G401 (cell line): ENCODE data around the gene ZNF277. TPM values are rescaled to one million over a fixed set of nuclear protein-coding genes. Genes with fewer than 3 reads are reported as not detected.

Experiments
- DNase-seq: peaks from one replicate; pipeline ENCODE4 v3.0.0-alpha.2; 2015; ENCODE audit warnings: low spot score
- in situ Hi-C: cut with HindIII; loops from 2 replicates; pipeline ENCODE4 v1.10.0; 2016; ENCODE audit warnings: low sequenced_read_pairs, mixed read lengths
- total RNA-seq: library from RNA; depleted of rRNA; stranded (reverse); fragments of >200 nt; shearing (Covaris generic); gene quantifications from 2 replicates; pipeline ENCODE4 v1.2.3, GENCODE V29; 2014

ZNF277 gene
- total RNA-seq, 1 experiment from 2014 or later = 53.1 TPM

GRCh38 chr7:112182749-112183148, 23.7 kb upstream of the ZNF277 start:
- DNase-seq = no peak
- in situ Hi-C loops = no loop called here

- DNase-seq = no peak
- in situ Hi-C loops = no loop called here
These were observed 23.2 kb upstream of the ZNF277 start for GRCh38 chr7:112183266-112183665.

GRCh38 chr7:112184455-112184854, 22.0 kb upstream of the ZNF277 start:
- DNase-seq = no peak
- in situ Hi-C loops = no loop called here

DNA sequence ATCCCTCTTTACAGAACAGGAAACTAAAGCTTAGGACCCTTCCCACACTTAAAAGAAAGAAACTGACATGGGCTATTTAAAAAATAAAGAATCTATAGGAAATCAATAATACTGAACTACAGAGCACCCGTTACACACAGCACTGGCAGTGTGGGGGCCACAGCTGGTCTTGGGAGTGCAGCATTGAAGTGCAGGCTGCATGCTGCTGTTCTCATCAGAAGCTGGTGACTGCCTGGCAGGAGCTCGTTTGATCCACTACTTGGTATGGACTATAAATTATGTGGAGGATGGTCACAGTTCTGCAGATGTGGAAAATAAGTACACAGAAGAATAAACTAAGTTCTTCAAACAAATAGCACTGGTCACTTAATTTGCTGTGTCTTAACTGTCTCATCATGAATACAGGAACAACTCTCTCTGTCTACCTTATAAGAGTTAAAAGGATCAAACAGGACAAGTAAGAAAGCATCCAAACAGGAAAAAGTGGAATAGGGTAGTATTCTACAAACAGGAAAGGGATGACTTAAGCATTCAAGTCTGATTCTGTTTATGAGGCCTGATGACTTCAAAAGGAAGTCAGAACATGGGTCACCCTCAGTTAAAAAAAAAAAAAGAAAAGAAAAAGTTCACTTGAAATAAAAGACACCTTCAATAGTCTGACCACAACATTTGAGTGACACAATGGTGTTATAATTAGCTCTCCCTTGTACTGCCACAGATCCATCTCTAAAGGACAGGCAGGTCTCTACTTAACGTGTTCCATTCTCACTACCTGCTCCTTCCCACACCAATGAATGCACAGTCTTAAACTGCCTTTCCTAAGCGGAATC, 21.3 kb upstream of the ZNF277 start:
- DNase-seq = no peak
- in situ Hi-C loops = no loop called here

DNA sequence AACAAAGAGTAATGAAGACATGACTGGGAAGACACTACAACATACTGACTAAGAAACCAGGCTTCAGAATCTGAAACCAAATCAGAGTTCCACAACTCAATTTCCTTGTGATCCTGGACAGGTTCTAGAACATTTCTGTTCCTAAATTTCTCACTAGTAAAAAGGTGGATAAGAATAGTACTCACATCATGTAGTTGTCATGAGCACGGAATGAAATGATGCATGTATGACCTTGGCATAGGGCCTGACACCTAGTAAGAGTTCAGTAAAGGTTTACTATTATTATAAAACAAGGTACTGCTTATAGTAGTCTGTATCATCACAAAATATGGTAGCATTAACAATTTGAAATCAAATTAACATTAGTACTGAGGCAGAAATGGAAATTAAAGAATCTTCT, 20.2 kb upstream of the ZNF277 start:
- DNase-seq = no peak
- in situ Hi-C loops = no loop called here

DNA sequence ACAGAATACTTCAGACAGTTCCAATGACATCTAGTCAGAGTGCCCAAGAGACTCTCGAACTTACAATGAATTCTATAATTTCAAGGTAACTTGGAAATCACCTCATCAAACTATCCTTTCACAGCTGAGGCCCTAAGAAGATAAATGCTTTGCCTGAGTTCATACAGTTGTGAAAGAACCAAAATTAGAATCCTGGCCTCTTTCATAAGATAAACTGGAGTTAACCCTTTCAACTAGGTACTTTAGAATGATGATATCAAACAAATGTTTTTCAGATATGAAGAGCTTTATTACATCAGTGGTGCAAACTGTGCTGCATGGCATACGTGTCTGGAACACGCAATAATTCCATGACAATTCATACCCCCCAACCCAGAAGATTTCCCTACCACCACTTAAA, 18.2 kb upstream of the ZNF277 start:
- no peak for DNase-seq
- in situ Hi-C loops = no loop called here

DNA sequence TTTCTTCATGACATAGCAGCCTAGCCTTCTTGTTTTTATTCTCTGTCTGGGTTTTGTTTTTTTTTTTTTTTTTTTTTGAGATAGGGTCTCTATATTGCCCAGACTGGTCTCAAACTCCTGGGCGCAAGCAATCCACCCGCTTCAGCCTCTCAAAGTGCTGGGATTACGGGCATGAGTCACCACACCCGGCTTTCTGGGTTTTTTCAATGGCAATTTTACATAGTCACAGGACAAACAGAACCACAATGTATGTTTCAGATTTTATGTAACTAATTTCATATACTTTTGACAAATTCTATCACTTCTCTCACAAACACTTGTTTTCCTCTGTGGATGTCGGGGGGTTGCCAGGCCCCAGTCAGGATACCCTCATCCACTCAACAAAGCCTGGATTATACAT, 16.8 kb upstream of the ZNF277 start:
- no peak for DNase-seq
- in situ Hi-C loops = no loop called here

GRCh38 chr7:112190120-112190519, 16.4 kb upstream of the ZNF277 start:
- in situ Hi-C loops = no loop called here
- no peak for DNase-seq

GRCh38 chr7:112192236-112193154, 14.0 kb upstream of the ZNF277 start:
- DNase-seq = no peak
- in situ Hi-C loops = no loop called here

DNA sequence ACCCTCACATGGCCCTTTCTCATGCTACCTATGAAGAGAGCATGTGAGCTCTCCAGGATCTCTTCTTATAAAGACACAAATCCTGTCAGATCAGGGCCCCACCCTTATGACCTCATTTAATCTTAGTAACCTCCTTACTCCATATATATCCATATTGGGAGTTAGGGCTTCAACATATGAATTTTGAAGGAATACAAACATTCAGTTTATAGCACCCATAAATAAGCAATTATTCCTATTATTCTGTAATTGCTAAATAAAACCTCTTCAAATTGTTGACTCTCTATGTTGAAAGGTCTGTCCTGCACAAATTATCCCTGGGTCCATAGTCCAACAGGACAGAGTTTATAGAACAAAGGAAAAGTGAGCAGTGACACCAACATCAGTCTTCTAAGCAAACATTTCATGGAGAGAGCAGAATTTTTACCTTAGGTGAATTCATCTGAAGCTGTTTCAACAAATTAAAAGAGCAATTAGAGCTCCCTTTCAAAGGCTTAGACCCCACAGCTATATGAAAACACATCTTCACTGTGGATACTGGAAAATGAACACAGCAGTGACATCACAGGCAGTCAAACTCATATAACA, 12.5 kb upstream of the ZNF277 start:
- DNase-seq = no peak
- in situ Hi-C loops = no loop called here

GRCh38 chr7:112195717-112196116, 10.8 kb upstream of the ZNF277 start:
- in situ Hi-C loops = no loop called here
- peak; percentile 18 for DNase-seq

GRCh38 chr7:112197322-112197721, 9.2 kb upstream of the ZNF277 start:
- in situ Hi-C loops = no loop called here
- DNase-seq = no peak

DNA sequence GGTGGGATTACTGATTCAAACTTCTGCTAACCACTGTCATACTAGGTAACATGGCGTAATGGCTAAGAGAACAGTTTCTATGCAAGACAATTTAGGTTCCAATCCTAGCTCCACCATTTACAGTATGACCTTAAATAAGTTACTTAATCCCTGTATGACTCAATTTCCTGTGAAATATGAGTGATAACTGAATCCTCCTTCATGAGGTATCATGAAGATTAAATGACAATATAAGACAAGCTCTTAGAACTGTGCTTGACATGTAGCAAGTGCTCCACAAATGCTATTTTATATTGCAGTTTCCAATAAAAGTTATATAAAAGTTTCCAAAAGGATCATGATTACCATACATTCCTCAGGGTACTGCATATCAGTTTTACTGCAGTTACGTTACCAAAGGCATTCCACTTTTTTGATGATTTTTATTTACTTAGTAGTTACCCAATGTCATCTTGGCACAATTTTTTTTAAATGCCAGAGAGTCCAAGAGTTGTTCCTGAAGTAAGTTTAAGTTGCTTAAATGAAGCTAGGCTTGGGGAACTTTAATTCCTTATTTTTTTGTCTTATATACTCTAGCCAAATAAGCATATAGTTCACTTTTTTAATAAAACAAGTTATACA, 7.3 kb upstream of the ZNF277 start:
- no peak for DNase-seq
- in situ Hi-C loops = no loop called here

- in situ Hi-C loops = no loop called here
- DNase-seq = no peak
These were observed 6.8 kb upstream of the ZNF277 start for GRCh38 chr7:112199672-112200071.

- DNase-seq = no peak
- in situ Hi-C loops = no loop called here
These were observed 5.1 kb upstream of the ZNF277 start for GRCh38 chr7:112201411-112201810.

- in situ Hi-C loops = no loop called here
- DNase-seq = no peak
These were observed 4.7 kb upstream of the ZNF277 start for GRCh38 chr7:112201839-112202238.

GRCh38 chr7:112202816-112203215, 3.7 kb upstream of the ZNF277 start:
- peak; percentile 36 for DNase-seq
- in situ Hi-C loops = no loop called here

DNA sequence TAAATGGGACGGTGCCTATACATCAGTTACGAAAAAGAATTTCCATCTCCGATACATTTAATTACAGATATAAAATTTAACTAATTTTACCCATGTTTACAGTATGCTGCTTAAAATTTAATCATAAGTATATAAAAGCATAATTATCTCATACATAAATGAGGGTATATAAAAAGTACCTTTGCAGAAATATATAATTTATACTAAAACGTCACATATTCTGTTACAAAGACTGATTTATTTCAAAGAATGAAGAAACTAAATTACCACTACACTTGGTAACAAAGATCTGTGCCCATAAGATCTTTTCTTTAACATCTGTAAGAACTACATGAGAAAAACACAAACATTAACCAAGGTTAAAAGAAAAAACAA, 3.1 kb upstream of the ZNF277 start:
- in situ Hi-C loops = no loop called here
- no peak for DNase-seq

DNA sequence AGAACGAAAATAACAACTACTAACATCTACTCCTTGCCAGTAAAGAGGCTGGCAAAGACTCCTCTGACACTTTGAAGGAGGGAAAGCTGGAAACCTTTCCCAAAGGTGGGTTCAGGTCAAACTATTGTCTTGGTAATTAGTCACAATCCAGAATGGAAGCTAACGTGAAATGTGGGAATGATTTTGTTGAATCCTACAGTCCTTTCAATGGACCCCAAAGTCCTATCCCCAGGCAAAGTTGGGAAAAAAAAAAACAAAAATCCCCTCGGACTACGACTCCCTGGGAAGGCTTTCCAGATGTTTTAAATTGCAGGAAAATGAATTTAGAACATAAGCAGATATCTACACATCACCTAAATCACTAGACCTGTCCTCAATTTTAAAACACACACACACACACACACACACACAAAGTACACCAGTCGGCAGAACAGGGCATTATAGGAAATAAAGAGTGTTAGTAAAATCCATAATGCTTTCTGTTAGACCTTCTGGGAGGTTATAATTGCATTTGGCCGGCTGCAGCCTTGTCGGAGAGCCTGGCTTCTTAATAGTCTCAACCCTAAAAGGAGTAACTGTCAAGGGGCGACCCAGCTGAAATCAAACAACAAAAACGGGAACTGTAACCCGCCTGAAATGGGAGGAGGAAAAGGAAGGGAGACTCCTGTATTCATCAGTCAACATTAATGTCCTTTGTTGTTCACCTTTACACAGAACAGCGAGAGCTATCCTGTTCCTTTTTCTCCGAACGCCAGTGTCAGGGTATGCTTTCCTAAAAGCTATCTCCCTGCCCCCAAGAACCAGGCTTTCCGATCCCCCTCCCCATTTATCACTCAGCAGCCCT, 1.8 kb upstream of the ZNF277 start:
- in situ Hi-C loops = no loop called here
- peak; percentile 50 for DNase-seq
